ENCODE results near the gene RPL32. TPM values are rescaled to one million over a fixed set of nuclear protein-coding genes. Genes with fewer than 3 reads are reported as not detected.

Gene RPL32
- total RNA-seq, 1 experiment from 2014 or later: 794 TPM

- Histone ChIP-seq H3K4me1 (ENCODE audit: control insufficient read depth, insufficient read depth, low read length) (no peaks in the 10 kb centered on the region), H3K36me3 (ENCODE audit: control insufficient read depth, insufficient read depth, low read length) (no peaks in the 10 kb centered on the region), H3K27ac (ENCODE audit: low read length) (no peak overlapping the region), H3K27me3 (ENCODE audit: control insufficient read depth, insufficient read depth, low read length) (no peaks in the 10 kb centered on the region; the same call in 1 of the 2 replicates), H3K9me3 (ENCODE audit: control insufficient read depth, insufficient read depth, low read depth, low read length) (no peaks in the 10 kb centered on the region), H3K4me3 (ENCODE audit: low read depth in 2 of 2, low read length in 2 of 2) (no peak overlapping the region)
- no peak for TF ChIP-seq TCF7L2 (IDR thresholded peaks at IDR 0.05; ENCODE audit: low read depth, low read length)
- no peak for TF ChIP-seq REST (IDR thresholded peaks at IDR 0.05; ENCODE audit: insufficient read depth in 1 of 2, low read depth in 2 of 2, low read length in 1 of 2)
- TF ChIP-seq SIN3A (IDR thresholded peaks at IDR 0.05; ENCODE audit: borderline replicate concordance, insufficient read depth, low read depth, low read length): no peak
- no peak for TF ChIP-seq POLR2AphosphoS5 (IDR thresholded peaks at IDR 0.05; ENCODE audit: low read depth, low read length)
- TF ChIP-seq CTCF (IDR thresholded peaks at IDR 0.05): no peak
- POLR2A ChIA-PET: no interaction called here
- DNase-seq (ENCODE audit: low read depth, low spot score): no peak
- in situ Hi-C loops (cut with HindIII; ENCODE audit: low pct_unique_long_range_greater_than_20kb, low sequenced_read_pairs): no loop called here
- no peak for ATAC-seq
- CTCF ChIA-PET: no interaction called here
- BruUV-seq (replicated peaks): no TSS peak
- intact Hi-C loops (cut with micrococcal nuclease; ENCODE audit: unreplicated experiment): no loop called here
Observed at GRCh38 chr3:12886736-12887135, 45.4 kb upstream of the RPL32 start.

- Histone ChIP-seq H3K4me1 (ENCODE audit: control insufficient read depth, insufficient read depth, low read length) (no peaks in the 10 kb centered on the region), H3K27me3 (ENCODE audit: control insufficient read depth, insufficient read depth, low read length) (no peaks in the 10 kb centered on the region; the same call in 1 of the 2 replicates), H3K36me3 (ENCODE audit: control insufficient read depth, insufficient read depth, low read length) (no peaks in the 10 kb centered on the region), H3K27ac (ENCODE audit: low read length) (no peak overlapping the region), H3K4me3 (ENCODE audit: low read depth in 2 of 2, low read length in 2 of 2) (no peak overlapping the region), H3K9me3 (ENCODE audit: control insufficient read depth, insufficient read depth, low read depth, low read length) (no peaks in the 10 kb centered on the region)
- POLR2A ChIA-PET: no interaction called here
- ATAC-seq (no peak), DNase-seq (ENCODE audit: low read depth, low spot score) (no peak)
- intact Hi-C loops (cut with micrococcal nuclease; ENCODE audit: unreplicated experiment) (no loop called here), in situ Hi-C loops (cut with HindIII; ENCODE audit: low pct_unique_long_range_greater_than_20kb, low sequenced_read_pairs) (no loop called here)
- BruUV-seq (replicated peaks): no TSS peak
- TF ChIP-seq CTCF (IDR thresholded peaks at IDR 0.05) (no peak), POLR2AphosphoS5 (IDR thresholded peaks at IDR 0.05; ENCODE audit: low read depth, low read length) (no peak), TCF7L2 (IDR thresholded peaks at IDR 0.05; ENCODE audit: low read depth, low read length) (no peak), REST (IDR thresholded peaks at IDR 0.05; ENCODE audit: insufficient read depth in 1 of 2, low read depth in 2 of 2, low read length in 1 of 2) (no peak), SIN3A (IDR thresholded peaks at IDR 0.05; ENCODE audit: borderline replicate concordance, insufficient read depth, low read depth, low read length) (no peak)
- CTCF ChIA-PET: no interaction called here
Observed at GRCh38 chr3:12886106-12886679, 44.8 kb upstream of the RPL32 start.

Measured in Panc1 (cell line).